Hepatocyte (in vitro differentiated cells): ENCODE data around the gene CDK4.

ENCODE experiments used
- EZH2 ChIP-seq: fragments of 200-600 bp; sonication (generic); IDR thresholded peaks from 2 replicates; pipeline ENCODE4 v1.6.1; 2016; ENCODE audit warnings: antibody characterized with exemption, mild to moderate bottlenecking, borderline replicate concordance
- TF ChIP-seq, protein P1 (sequence below): fragments of 200-600 bp; sonication (generic); IDR thresholded peaks from 2 replicates; pipeline ENCODE4 v1.5.1; 2016; ENCODE audit warnings: antibody characterized with exemption, mild to moderate bottlenecking; ENCODE audit not compliant: poor library complexity

GRCh38 chr12:57781801-57782200 lies 29.7 kb upstream of the CDK4 start:
- TF ChIP-seq, protein P1, sequence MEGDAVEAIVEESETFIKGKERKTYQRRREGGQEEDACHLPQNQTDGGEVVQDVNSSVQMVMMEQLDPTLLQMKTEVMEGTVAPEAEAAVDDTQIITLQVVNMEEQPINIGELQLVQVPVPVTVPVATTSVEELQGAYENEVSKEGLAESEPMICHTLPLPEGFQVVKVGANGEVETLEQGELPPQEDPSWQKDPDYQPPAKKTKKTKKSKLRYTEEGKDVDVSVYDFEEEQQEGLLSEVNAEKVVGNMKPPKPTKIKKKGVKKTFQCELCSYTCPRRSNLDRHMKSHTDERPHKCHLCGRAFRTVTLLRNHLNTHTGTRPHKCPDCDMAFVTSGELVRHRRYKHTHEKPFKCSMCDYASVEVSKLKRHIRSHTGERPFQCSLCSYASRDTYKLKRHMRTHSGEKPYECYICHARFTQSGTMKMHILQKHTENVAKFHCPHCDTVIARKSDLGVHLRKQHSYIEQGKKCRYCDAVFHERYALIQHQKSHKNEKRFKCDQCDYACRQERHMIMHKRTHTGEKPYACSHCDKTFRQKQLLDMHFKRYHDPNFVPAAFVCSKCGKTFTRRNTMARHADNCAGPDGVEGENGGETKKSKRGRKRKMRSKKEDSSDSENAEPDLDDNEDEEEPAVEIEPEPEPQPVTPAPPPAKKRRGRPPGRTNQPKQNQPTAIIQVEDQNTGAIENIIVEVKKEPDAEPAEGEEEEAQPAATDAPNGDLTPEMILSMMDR, result no peak
- no peak for TF ChIP-seq EZH2
